SK-N-MC (cell line): ENCODE measurements around the gene HBD.

Experiments
- EZH2 ChIP-seq: fragments of 200-600 bp; sonication (generic); IDR thresholded peaks from one replicate; pipeline ENCODE4 v1.6.1; 2017; ENCODE audit warnings: antibody characterized with exemption
- FOXP2 ChIP-seq: optimal IDR thresholded peaks from 2 replicates; pipeline ENCODE3; 2011; ENCODE audit warnings: mild to moderate bottlenecking, moderate library complexity; ENCODE audit not compliant: insufficient read depth; ENCODE audit errors: extremely low read length, control extremely low read depth
- POLR2AphosphoS5 ChIP-seq: IDR thresholded peaks from 2 replicates; pipeline ENCODE4 v1.6.1; 2012; ENCODE audit warnings: mild to moderate bottlenecking, low read depth, low read length, borderline replicate concordance

- TF ChIP-seq EZH2 (no peak), POLR2AphosphoS5 (no peak), FOXP2 (no peak)
Measured at GRCh38 chr11:5241458-5241857, 7.2 kb upstream of the HBD start.
